Measurements from ENCODE around the gene STAG1. TPM values are rescaled to one million over a fixed set of nuclear protein-coding genes. Genes with fewer than 3 reads are reported as not detected.

Gene STAG1
- total and polyA plus RNA-seq, 2 donors (not counting 1 experiment from before 2014, with no cell fraction given) = 23.2 to 38.6 TPM

DNA sequence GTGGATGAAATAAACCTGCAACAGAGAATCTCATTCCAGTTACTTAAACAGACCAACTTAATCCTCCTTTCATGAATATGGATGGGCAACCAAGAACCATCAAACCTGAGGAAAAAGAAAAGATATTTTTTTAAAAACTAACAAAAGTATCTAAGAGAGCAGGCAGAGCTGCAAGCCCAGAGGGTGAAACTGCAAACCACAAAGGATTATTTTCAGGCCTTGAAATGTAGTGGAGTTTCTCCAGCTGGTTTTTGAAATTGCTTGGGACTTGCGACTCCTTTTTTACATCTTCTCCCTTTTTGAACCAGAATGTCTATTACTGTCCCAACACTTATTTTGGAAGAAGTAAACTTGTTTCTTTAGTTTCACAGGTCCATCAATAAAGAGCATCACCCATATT, 87.4 kb downstream of the STAG1 start:
- Histone ChIP-seq H3K4me2 (ENCODE audit: extremely low read depth, insufficient read depth, low read length) (no peak overlapping the region), H3K4me1 (ENCODE audit: control insufficient read depth, extremely low read depth, insufficient read depth, low read length) (no peaks in the 10 kb centered on the region), H3K9ac (ENCODE audit: insufficient read depth, low read length) (no peak overlapping the region), H3K4me3 (replicated peaks in 1 of 4; ENCODE audit: control extremely low read depth in 1 of 4, insufficient read depth in 1 of 4, low read depth in 3 of 4, low read length in 4 of 4) (no peak overlapping the region), H3K9me3 (ENCODE audit: control insufficient read depth, insufficient read depth, low read depth, low read length) (no peaks in the 10 kb centered on the region), H3K79me2 (ENCODE audit: control insufficient read depth, insufficient read depth, low read length) (peaks cover 36% of the 10 kb centered on the region), H2AFZ (ENCODE audit: low read length) (no peak overlapping the region), H4K20me1 (ENCODE audit: control insufficient read depth, extremely low read depth, insufficient read depth, low read length) (no peaks in the 10 kb centered on the region), H3K27ac (ENCODE audit: insufficient read depth, low read length) (no peak overlapping the region), H3K27me3 (ENCODE audit: control insufficient read depth, insufficient read depth, low read length) (no peaks in the 10 kb centered on the region), H3K36me3 (ENCODE audit: control insufficient read depth, insufficient read depth, low read length) (no peaks in the 10 kb centered on the region)
- DNase-seq (ENCODE audit: low read depth in 2 of 2) = peak in 1 of 2 donors; percentile 21
- no peak for TF ChIP-seq EZH2 (IDR thresholded peaks at IDR 0.05; ENCODE audit: low read length, missing control alignments)
- TF ChIP-seq, protein P1, sequence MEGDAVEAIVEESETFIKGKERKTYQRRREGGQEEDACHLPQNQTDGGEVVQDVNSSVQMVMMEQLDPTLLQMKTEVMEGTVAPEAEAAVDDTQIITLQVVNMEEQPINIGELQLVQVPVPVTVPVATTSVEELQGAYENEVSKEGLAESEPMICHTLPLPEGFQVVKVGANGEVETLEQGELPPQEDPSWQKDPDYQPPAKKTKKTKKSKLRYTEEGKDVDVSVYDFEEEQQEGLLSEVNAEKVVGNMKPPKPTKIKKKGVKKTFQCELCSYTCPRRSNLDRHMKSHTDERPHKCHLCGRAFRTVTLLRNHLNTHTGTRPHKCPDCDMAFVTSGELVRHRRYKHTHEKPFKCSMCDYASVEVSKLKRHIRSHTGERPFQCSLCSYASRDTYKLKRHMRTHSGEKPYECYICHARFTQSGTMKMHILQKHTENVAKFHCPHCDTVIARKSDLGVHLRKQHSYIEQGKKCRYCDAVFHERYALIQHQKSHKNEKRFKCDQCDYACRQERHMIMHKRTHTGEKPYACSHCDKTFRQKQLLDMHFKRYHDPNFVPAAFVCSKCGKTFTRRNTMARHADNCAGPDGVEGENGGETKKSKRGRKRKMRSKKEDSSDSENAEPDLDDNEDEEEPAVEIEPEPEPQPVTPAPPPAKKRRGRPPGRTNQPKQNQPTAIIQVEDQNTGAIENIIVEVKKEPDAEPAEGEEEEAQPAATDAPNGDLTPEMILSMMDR (conservative IDR thresholded peaks at IDR 0.05 in 1 of 2, IDR thresholded peaks at IDR 0.05 in 1 of 2; ENCODE audit: low read depth in 1 of 2, low read length in 2 of 2) = no peak

GRCh38 chr3:136661282-136661681, 90.9 kb downstream of the STAG1 start:
- no peaks in the 10 kb centered on the region for H3K9me3 ChIP-seq (ENCODE audit: control insufficient read depth, insufficient read depth, low read depth, low read length)
- H3K27ac ChIP-seq (ENCODE audit: insufficient read depth, low read length) = no peak overlapping the region
- DNase-seq (ENCODE audit: low read depth in 2 of 2) = no peak
- no peaks in the 10 kb centered on the region for H3K27me3 ChIP-seq (ENCODE audit: control insufficient read depth, insufficient read depth, low read length)
- no peak overlapping the region for H3K4me2 ChIP-seq (ENCODE audit: extremely low read depth, insufficient read depth, low read length)
- no peak overlapping the region for H3K4me3 ChIP-seq (replicated peaks in 1 of 4; ENCODE audit: control extremely low read depth in 1 of 4, insufficient read depth in 1 of 4, low read depth in 3 of 4, low read length in 4 of 4)
- H4K20me1 ChIP-seq (ENCODE audit: control insufficient read depth, extremely low read depth, insufficient read depth, low read length) = no peaks in the 10 kb centered on the region
- H3K79me2 ChIP-seq (ENCODE audit: control insufficient read depth, insufficient read depth, low read length) = peaks cover 45% of the 10 kb centered on the region
- no peaks in the 10 kb centered on the region for H3K36me3 ChIP-seq (ENCODE audit: control insufficient read depth, insufficient read depth, low read length)
- no peaks in the 10 kb centered on the region for H3K4me1 ChIP-seq (ENCODE audit: control insufficient read depth, extremely low read depth, insufficient read depth, low read length)
- no peak overlapping the region for H2AFZ ChIP-seq (ENCODE audit: low read length)
- no peak overlapping the region for H3K9ac ChIP-seq (ENCODE audit: insufficient read depth, low read length)
- TF ChIP-seq EZH2 (IDR thresholded peaks at IDR 0.05; ENCODE audit: low read length, missing control alignments) = no peak
- TF ChIP-seq, protein P1 (conservative IDR thresholded peaks at IDR 0.05 in 1 of 2, IDR thresholded peaks at IDR 0.05 in 1 of 2; ENCODE audit: low read depth in 1 of 2, low read length in 2 of 2) = no peak

- Histone ChIP-seq H3K79me2 (ENCODE audit: control insufficient read depth, insufficient read depth, low read length) (peaks cover 58% of the 10 kb centered on the region), H3K4me2 (ENCODE audit: extremely low read depth, insufficient read depth, low read length) (peak overlapping the region; percentile 62), H3K9me3 (ENCODE audit: control insufficient read depth, insufficient read depth, low read depth, low read length) (no peaks in the 10 kb centered on the region), H3K4me3 (replicated peaks in 1 of 4; ENCODE audit: control extremely low read depth in 1 of 4, insufficient read depth in 1 of 4, low read depth in 3 of 4, low read length in 4 of 4) (no peak overlapping the region), H2AFZ (ENCODE audit: low read length) (no peak overlapping the region), H3K27me3 (ENCODE audit: control insufficient read depth, insufficient read depth, low read length) (no peaks in the 10 kb centered on the region), H4K20me1 (ENCODE audit: control insufficient read depth, extremely low read depth, insufficient read depth, low read length) (no peaks in the 10 kb centered on the region), H3K9ac (ENCODE audit: insufficient read depth, low read length) (peak overlapping the region; percentile 23), H3K4me1 (ENCODE audit: control insufficient read depth, extremely low read depth, insufficient read depth, low read length) (no peaks in the 10 kb centered on the region), H3K27ac (ENCODE audit: insufficient read depth, low read length) (peak overlapping the region; percentile 57), H3K36me3 (ENCODE audit: control insufficient read depth, insufficient read depth, low read length) (no peaks in the 10 kb centered on the region)
- DNase-seq (ENCODE audit: low read depth in 2 of 2) = peak; percentile 86 to 93
- TF ChIP-seq EZH2 (IDR thresholded peaks at IDR 0.05; ENCODE audit: low read length, missing control alignments) = no peak
- TF ChIP-seq, protein P1 (conservative IDR thresholded peaks at IDR 0.05 in 1 of 2, IDR thresholded peaks at IDR 0.05 in 1 of 2; ENCODE audit: low read depth in 1 of 2, low read length in 2 of 2) = no peak
These were observed 93.1 kb downstream of the STAG1 start for GRCh38 chr3:136658946-136659682.

All from fibroblast of lung (primary cell).